HEK293 (cell line): ENCODE measurements around the gene RNF123.

Source experiments
- CTCF ChIA-PET: fragments of 350-600 bp; formaldehyde crosslinking; extraction: SDS; loops from one replicate; lab custom pipeline; 2021; ENCODE audit warnings: antibody characterized with exemption; lab: Yijun Ruan, JAX
- POLR2A ChIA-PET: fragments of 300-600 bp; formaldehyde crosslinking; extraction: SDS; loops from one replicate; lab custom pipeline; 2020; ENCODE audit warnings: antibody characterized with exemption, inconsistent platforms; lab: Yijun Ruan, JAX
- H3K27ac ChIP-seq: fragments of 200-500 bp; sonication (Bioruptor generic); 2 replicates; pipeline ENCODE4 v1.5.1; 2014; ENCODE audit warnings: low read depth, low read length, control low read depth, inconsistent platforms; ENCODE audit errors: extremely low read depth
- H3K36me3 ChIP-seq, 2 experiments: fragments of 200-500 bp in 1 of 2; sonication (Bioruptor generic) in 1 of 2; 1 replicate in 1 of 2; 2 replicates in 1 of 2; pipeline ENCODE4 v1.5.1; 2014 to 2017; ENCODE audit warnings: inconsistent platforms in 2 of 2, low read length in 2 of 2; ENCODE audit not compliant: control insufficient read depth in 2 of 2, insufficient read depth in 1 of 2
- H3K4me1 ChIP-seq: fragments of 200-500 bp; sonication (Bioruptor generic); 2 replicates; pipeline ENCODE4 v1.5.1; 2014; ENCODE audit warnings: mild to moderate bottlenecking, low read length, inconsistent platforms; ENCODE audit not compliant: control insufficient read depth, insufficient read depth
- H3K4me3 ChIP-seq: 2 replicates; pipeline ENCODE4 v1.5.1; 2011; ENCODE audit warnings: low read depth, mild to moderate bottlenecking, control low read depth, low read length, moderate library complexity
- H3K9me3 ChIP-seq: fragments of 200-500 bp; sonication (Bioruptor generic); 2 replicates; pipeline ENCODE4 v1.5.1; 2014; ENCODE audit warnings: low read depth, low read length, inconsistent platforms; ENCODE audit not compliant: control insufficient read depth, insufficient read depth
- CTCF ChIP-seq: fragments of 450-650 bp; formaldehyde crosslinking; IDR thresholded peaks from 2 replicates; pipeline ENCODE4 v1.5.1; 2016; ENCODE audit warnings: missing biosample characterization, missing genetic modification characterization
- GLI4 ChIP-seq: fragments of 450-650 bp; formaldehyde crosslinking; IDR thresholded peaks from 2 replicates; pipeline ENCODE4 v1.5.1; 2016; ENCODE audit warnings: missing biosample characterization, missing genetic modification characterization
- KLF10 ChIP-seq: fragments of 450-650 bp; IDR thresholded peaks from 2 replicates; pipeline ENCODE4 v1.5.1; 2018; ENCODE audit warnings: missing biosample characterization, mild to moderate bottlenecking, missing genetic modification characterization
- PRDM2 ChIP-seq: fragments of 450-650 bp; formaldehyde crosslinking; IDR thresholded peaks from 2 replicates; pipeline ENCODE4 v1.5.1; 2016; ENCODE audit warnings: missing biosample characterization, missing genetic modification characterization, borderline replicate concordance
- PRDM4 ChIP-seq: fragments of 450-650 bp; formaldehyde crosslinking; IDR thresholded peaks from 2 replicates; pipeline ENCODE4 v1.5.1; 2017; ENCODE audit warnings: missing biosample characterization, missing genetic modification characterization
- ZBTB11 ChIP-seq: fragments of 450-650 bp; formaldehyde crosslinking; conservative IDR thresholded peaks from 2 replicates; pipeline ENCODE4 v1.5.1; 2016; ENCODE audit warnings: low read depth, missing biosample characterization, missing genetic modification characterization
- ZBTB48 ChIP-seq: fragments of 450-650 bp; formaldehyde crosslinking; IDR thresholded peaks from 2 replicates; pipeline ENCODE4 v1.5.1; 2016; ENCODE audit warnings: missing biosample characterization, missing genetic modification characterization
- ZBTB49 ChIP-seq: fragments of 450-650 bp; formaldehyde crosslinking; IDR thresholded peaks from 2 replicates; pipeline ENCODE4 v1.5.1; 2016; ENCODE audit warnings: missing biosample characterization, missing genetic modification characterization, low read depth
- ZNF184 ChIP-seq: fragments of 450-650 bp; IDR thresholded peaks from 2 replicates; pipeline ENCODE4 v1.5.1; 2018; ENCODE audit warnings: missing biosample characterization, mild to moderate bottlenecking, missing genetic modification characterization
- ZNF292 ChIP-seq: fragments of 450-650 bp; formaldehyde crosslinking; IDR thresholded peaks from 2 replicates; pipeline ENCODE4 v1.5.1; 2016; ENCODE audit warnings: low read depth, missing biosample characterization, missing genetic modification characterization, borderline replicate concordance
- ZNF37A ChIP-seq: fragments of 450-650 bp; IDR thresholded peaks from 2 replicates; pipeline ENCODE4 v1.5.1; 2018; ENCODE audit warnings: missing biosample characterization, missing genetic modification characterization
- ZNF473 ChIP-seq: fragments of 450-650 bp; formaldehyde crosslinking; IDR thresholded peaks from 2 replicates; pipeline ENCODE4 v1.5.1; 2017; ENCODE audit warnings: missing biosample characterization, missing genetic modification characterization
- ZNF747 ChIP-seq: fragments of 450-650 bp; formaldehyde crosslinking; IDR thresholded peaks from 2 replicates; pipeline ENCODE4 v1.5.1; 2016; ENCODE audit warnings: missing biosample characterization, missing genetic modification characterization
- ZNF830 ChIP-seq: fragments of 450-650 bp; IDR thresholded peaks from 2 replicates; pipeline ENCODE4 v1.5.0; 2018; ENCODE audit warnings: missing biosample characterization, missing genetic modification characterization, low read depth, mild to moderate bottlenecking, moderate library complexity
- ZSCAN4 ChIP-seq: fragments of 450-650 bp; formaldehyde crosslinking; IDR thresholded peaks from 2 replicates; pipeline ENCODE4 v1.5.1; 2017; ENCODE audit warnings: missing biosample characterization, missing genetic modification characterization

Gene RNF123

GRCh38 chr3:49750056-49750455 lies 60.7 kb downstream of the RNF123 start (continued):
- TF ChIP-seq ZBTB11 (no peak), KLF10 (tag by site-specific recombination) (no peak), GLI4 (tag by site-specific recombination) (no peak), ZNF830 (tag by site-specific recombination) (no peak)
- TF ChIP-seq, all 188 proteins: peak for 0

- POLR2A ChIA-PET = no interaction called here
- TF ChIP-seq ZBTB49 (tag by site-specific recombination) (no peak), ZNF473 (no peak), ZNF184 (tag by site-specific recombination) (no peak), CTCF (tag by site-specific recombination) (no peak), PRDM2 (no peak), PRDM4 (tag by site-specific recombination) (no peak), ZNF37A (tag by site-specific recombination) (no peak), ZNF747 (tag by site-specific recombination) (no peak), ZBTB48 (tag by site-specific recombination) (no peak), ZSCAN4 (tag by site-specific recombination) (no peak), ZNF292 (tag by site-specific recombination) (no peak)
- Histone ChIP-seq H3K4me3 (no peak overlapping the region), H3K9me3 (no peaks in the 10 kb centered on the region), H3K27ac (no peak overlapping the region), H3K36me3 (peaks cover 0 to 22% of the 10 kb centered on the region in 2 experiments; a peak in 2 of 3 replicates), H3K4me1 (no peaks in the 10 kb centered on the region)
- CTCF ChIA-PET = no interaction called here
These were observed 62.1 kb downstream of the RNF123 start for GRCh38 chr3:49751501-49751900.
